H1 (cell line): Measurements from ENCODE around the gene FLT1. TPM values are rescaled to one million over a fixed set of nuclear protein-coding genes. Genes with fewer than 3 reads are reported as not detected.

Source experiments
- CTCF ChIA-PET: fragments of 300-600 bp; sonication (Branson Sonifier 250); formaldehyde crosslinking; loops from one replicate; lab custom pipeline; 2021; ENCODE audit not compliant: partially characterized antibody; lab: Charles Lee
- POLR2A ChIA-PET: fragments of 300-600 bp; sonication (Branson Sonifier 250); formaldehyde crosslinking; loops from one replicate; lab custom pipeline; 2021; ENCODE audit warnings: inconsistent platforms; ENCODE audit not compliant: partially characterized antibody; lab: Charles Lee
- DNase-seq, 2 experiments: peaks; one replicate each; pipeline versions ENCODE4 v3.0.0 to v3.0.0-alpha.2; 2010 to 2022; ENCODE audit warnings: low spot score in 2 of 2, low read depth in 1 of 2, mixed read lengths in 1 of 2
- FAIRE-seq: peaks from 2 replicates; lab custom pipeline; 2011; peaks lifted over from hg19 to GRCh38; lab: Jason Lieb, UNC
- H2AFZ ChIP-seq: 2 replicates; pipeline ENCODE4 v1.8.1; 2012; ENCODE audit warnings: low read length, inconsistent platforms
- H2AK5ac ChIP-seq: 2 replicates; pipeline ENCODE4 v1.6.1; 2013; ENCODE audit warnings: low read depth, low read length
- H2BK120ac ChIP-seq: replicated peaks from 2 replicates; pipeline ENCODE3; 2013; ENCODE audit warnings: low read depth, low read length, inconsistent platforms
- H2BK12ac ChIP-seq: 2 replicates; pipeline ENCODE4 v1.6.1; 2013; ENCODE audit warnings: low read depth, low read length
- H2BK15ac ChIP-seq: 2 replicates; pipeline ENCODE4 v1.6.1; 2013; ENCODE audit warnings: low read length
- H2BK20ac ChIP-seq: 2 replicates; pipeline ENCODE4 v1.6.1; 2013; ENCODE audit warnings: low read length
- H2BK5ac ChIP-seq: 2 replicates; pipeline ENCODE4 v1.6.1; 2013; ENCODE audit warnings: low read depth, low read length
- H3K14ac ChIP-seq: 2 replicates; pipeline ENCODE4 v1.6.1; 2013; ENCODE audit warnings: inconsistent platforms; ENCODE audit not compliant: insufficient read length
- H3K18ac ChIP-seq: 2 replicates; pipeline ENCODE4 v1.6.1; 2013; ENCODE audit warnings: low read length; ENCODE audit errors: extremely low read depth
- H3K23ac ChIP-seq: 2 replicates; pipeline ENCODE4 v1.6.1; 2013; ENCODE audit warnings: inconsistent platforms; ENCODE audit not compliant: insufficient read length
- H3K23me2 ChIP-seq: 2 replicates; pipeline ENCODE4 v1.6.1; 2013; ENCODE audit warnings: low read depth, low read length
- H3K27ac ChIP-seq: 2 replicates; pipeline ENCODE4 v1.6.1; 2011; ENCODE audit warnings: low read depth, low read length, inconsistent platforms
- H3K27me3 ChIP-seq, 4 experiments: replicated peaks in 1 of 4; 1 replicate in 1 of 4; 2 replicates in 3 of 4; pipeline versions ENCODE4 v1.6.1 to v1.8.1; 2011 to 2013; ENCODE audit warnings: low read length in 3 of 4, mild to moderate bottlenecking in 3 of 4, inconsistent platforms in 2 of 4, mixed read lengths in 2 of 4, moderate library complexity in 1 of 4; ENCODE audit not compliant: control insufficient read depth in 3 of 4, insufficient read depth in 3 of 4; ENCODE audit errors: extremely low read depth in 1 of 4
- H3K36me3 ChIP-seq, 4 experiments: 2 replicates each; pipeline versions ENCODE4 v1.6.1 to v1.8.1; 2011 to 2013; ENCODE audit warnings: mild to moderate bottlenecking in 4 of 4, low read length in 3 of 4, moderate library complexity in 2 of 4, control low read depth in 1 of 4, inconsistent platforms in 1 of 4; ENCODE audit not compliant: insufficient read depth in 4 of 4, control insufficient read depth in 2 of 4
- H3K4ac ChIP-seq: replicated peaks from 2 replicates; pipeline ENCODE3; 2013; ENCODE audit warnings: low read length, low read depth, mixed read lengths, inconsistent platforms; ENCODE audit not compliant: insufficient read length
- H3K4me1 ChIP-seq, 4 experiments: replicated peaks in 1 of 4; 1 replicate in 1 of 4; 2 replicates in 3 of 4; pipeline versions ENCODE4 v1.6.1 to v1.8.1; 2011 to 2013; ENCODE audit warnings: low read length in 3 of 4, inconsistent platforms in 2 of 4, mixed read lengths in 1 of 4; ENCODE audit not compliant: insufficient read depth in 4 of 4, control insufficient read depth in 3 of 4
- H3K4me2 ChIP-seq, 2 experiments: 2 replicates each; pipeline versions ENCODE4 v1.6.1 to v1.8.1; 2011 to 2013; ENCODE audit warnings: low read depth in 2 of 2, low read length in 2 of 2, control low read depth in 1 of 2, inconsistent platforms in 1 of 2, mild to moderate bottlenecking in 1 of 2; ENCODE audit not compliant: insufficient read depth in 1 of 2
- H3K4me3 ChIP-seq, 4 experiments: fragments of 200-600, 300-600 bp in 1 of 4; sonication (generic), shearing (Covaris generic), sonication (Bioruptor Twin) in 1 of 4; 2 replicates each; pipeline versions ENCODE4 v1.5.1 to v1.8.1; 2011 to 2016; ENCODE audit warnings: low read length in 4 of 4, low read depth in 3 of 4, control low read depth in 2 of 4, inconsistent platforms in 2 of 4, mild to moderate bottlenecking in 2 of 4, mixed read lengths in 1 of 4, moderate library complexity in 1 of 4; ENCODE audit not compliant: insufficient read depth in 2 of 4; ENCODE audit errors: extremely low read depth in 1 of 4
- H3K56ac ChIP-seq: replicated peaks from 2 replicates; pipeline ENCODE3; 2013; ENCODE audit warnings: low read depth, mild to moderate bottlenecking, mixed read lengths, low read length, inconsistent platforms; ENCODE audit not compliant: insufficient read length
- H3K79me1 ChIP-seq: 2 replicates; pipeline ENCODE4 v1.6.1; 2013; ENCODE audit warnings: low read depth, low read length, control low read depth
- H3K79me2 ChIP-seq, 2 experiments: 2 replicates each; pipeline versions ENCODE4 v1.6.1 to v1.8.1; 2012 to 2013; ENCODE audit warnings: low read length in 2 of 2, mild to moderate bottlenecking in 2 of 2, inconsistent platforms in 1 of 2; ENCODE audit not compliant: insufficient read depth in 2 of 2, control insufficient read depth in 1 of 2
- H3K9ac ChIP-seq, 4 experiments: replicated peaks in 1 of 4; 1 replicate in 1 of 4; 2 replicates in 3 of 4; pipeline versions ENCODE4 v1.6.1 to v1.8.1; 2011 to 2013; ENCODE audit warnings: low read depth in 3 of 4, low read length in 3 of 4, control low read depth in 2 of 4, mild to moderate bottlenecking in 2 of 4, moderate library complexity in 2 of 4, inconsistent platforms in 1 of 4; ENCODE audit errors: extremely low read depth in 1 of 4
- H3K9me3 ChIP-seq, 2 experiments: 2 replicates each; pipeline versions ENCODE4 v1.6.1 to v1.8.1; 2012 to 2013; ENCODE audit warnings: mild to moderate bottlenecking in 2 of 2, moderate library complexity in 2 of 2, control low read depth in 1 of 2, inconsistent platforms in 1 of 2, low read depth in 1 of 2, low read length in 1 of 2, mixed read lengths in 1 of 2; ENCODE audit not compliant: insufficient read depth in 2 of 2
- H4K20me1 ChIP-seq, 2 experiments: replicated peaks in 1 of 2; 2 replicates each; pipeline versions ENCODE3 to v1.8.1; 2011 to 2013; ENCODE audit warnings: inconsistent platforms in 2 of 2, low read length in 2 of 2, mild to moderate bottlenecking in 1 of 2; ENCODE audit not compliant: insufficient read depth in 2 of 2, control insufficient read depth in 1 of 2
- H4K5ac ChIP-seq: 2 replicates; pipeline ENCODE4 v1.6.1; 2013; ENCODE audit warnings: low read length, low read depth, mixed read lengths, inconsistent platforms; ENCODE audit not compliant: insufficient read length
- H4K8ac ChIP-seq: 2 replicates; pipeline ENCODE4 v1.8.0; 2013; ENCODE audit warnings: mild to moderate bottlenecking, moderate library complexity, low read length, inconsistent platforms; ENCODE audit not compliant: insufficient read depth; ENCODE audit errors: extremely low read depth
- H4K91ac ChIP-seq: replicated peaks from 2 replicates; pipeline ENCODE3; 2013; ENCODE audit warnings: low read length, mixed read lengths, inconsistent platforms; ENCODE audit not compliant: insufficient read length
- GTF2F1 ChIP-seq: IDR thresholded peaks from 2 replicates; pipeline ENCODE4 v1.6.1; 2012; ENCODE audit warnings: low read depth, low read length, improper control_type of control experiment, borderline replicate concordance
- KDM1A ChIP-seq: fragments of 200-600, 300-600 bp; sonication (generic); IDR thresholded peaks from 2 replicates; pipeline ENCODE4 v1.7.1; 2016; ENCODE audit warnings: mild to moderate bottlenecking, low read length, borderline replicate concordance
- KDM4A ChIP-seq: IDR thresholded peaks from one replicate; pipeline ENCODE4 v1.7.1; 2012; ENCODE audit warnings: low read depth, mild to moderate bottlenecking, moderate library complexity, low read length, inconsistent platforms; ENCODE audit not compliant: severe bottlenecking
- MAFK ChIP-seq: IDR thresholded peaks from 2 replicates; pipeline ENCODE4 v1.6.1; 2012; ENCODE audit warnings: low read depth, mild to moderate bottlenecking, improper control_type of control experiment, low read length
- NRF1 ChIP-seq: IDR thresholded peaks from 2 replicates; pipeline ENCODE4 v1.6.1; 2011; ENCODE audit warnings: mild to moderate bottlenecking, low read depth, low read length, improper control_type of control experiment
- PHF8 ChIP-seq: fragments of 200-600 bp; sonication (generic); conservative IDR thresholded peaks from 2 replicates; pipeline ENCODE4 v1.7.1; 2012; ENCODE audit warnings: low read depth, mild to moderate bottlenecking, inconsistent platforms, low read length, moderate library complexity
- POU5F1 ChIP-seq: IDR thresholded peaks from 2 replicates; pipeline ENCODE4 v1.6.1; 2011; ENCODE audit warnings: low read depth, mild to moderate bottlenecking, low read length, moderate library complexity
- RAD21 ChIP-seq, 2 experiments: IDR thresholded peaks in 1 of 2; conservative IDR thresholded peaks in 1 of 2; 2 replicates each; pipeline ENCODE4 v1.6.1; 2011; ENCODE audit warnings: low read depth in 2 of 2, low read length in 2 of 2, improper control_type of control experiment in 1 of 2, inconsistent platforms in 1 of 2, mild to moderate bottlenecking in 1 of 2, moderate library complexity in 1 of 2
- RNF2 ChIP-seq: fragments of 200-900, 300-1000 bp; sonication (generic); IDR thresholded peaks from 2 replicates; pipeline ENCODE4 v1.7.1; 2016; ENCODE audit warnings: borderline replicate concordance, low read depth, mild to moderate bottlenecking, antibody characterized with exemption, low read length; ENCODE audit not compliant: poor library complexity, severe bottlenecking; ENCODE audit errors: missing control alignments
- RXRA ChIP-seq: IDR thresholded peaks from 2 replicates; pipeline ENCODE4 v1.6.1; 2011; ENCODE audit warnings: low read depth, mild to moderate bottlenecking, low read length, moderate library complexity; ENCODE audit not compliant: insufficient read depth
- TAF1 ChIP-seq: IDR thresholded peaks from 2 replicates; pipeline ENCODE4 v1.6.1; 2011; ENCODE audit warnings: mild to moderate bottlenecking, low read depth, low read length
- TAF7 ChIP-seq: optimal IDR thresholded peaks from 2 replicates; pipeline ENCODE3; 2011; ENCODE audit warnings: low read depth, mild to moderate bottlenecking, inconsistent platforms, low read length, moderate library complexity, borderline replicate concordance
- YY1 ChIP-seq: IDR thresholded peaks from 2 replicates; pipeline ENCODE4 v1.6.1; 2011; ENCODE audit warnings: low read depth, mild to moderate bottlenecking, low read length
- ZNF274 ChIP-seq: IDR thresholded peaks from 2 replicates; pipeline ENCODE4 v1.7.0; 2012; ENCODE audit warnings: low read length, borderline replicate concordance; ENCODE audit errors: extremely low read depth
- WGBS, 2 experiments: shearing (Covaris generic) in 1 of 2; methylation state at CpG; one replicate each; pipeline versions ENCODE4 v1.1.6 to v1.1.7; 2013 to 2015; ENCODE audit warnings: low lambda C conversion rate in 2 of 2, mixed read lengths in 2 of 2, inconsistent platforms in 1 of 2, low coverage in 1 of 2, missing lambda C conversion rate in 1 of 2; ENCODE audit not compliant: insufficient replicate concordance in 2 of 2, insufficient coverage in 1 of 2, insufficient read length in 1 of 2; ENCODE audit errors: extremely low coverage in 1 of 2, missing lambda C conversion rate in 1 of 2; 5-methylcytosine and 5-hydroxymethylcytosine counted together
- polyA plus RNA-seq, 7 experiments: library from polyadenylated mRNA; depleted of rRNA in 3 of 7; stranded (reverse) in 5 of 7; unstranded in 2 of 7; fragments of >200 nt in 5 of 7; fragments of 200-250 nt in 2 of 7; gene quantifications; 1 replicate in 5 of 7; 2 replicates in 1 of 7; 4 replicates in 1 of 7; pipeline versions ENCODE4 v1.2.1 to v1.2.3, GENCODE V29; 2011 to 2013; ENCODE audit warnings: missing spikeins in 2 of 7, mixed read lengths in 2 of 7
- total RNA-seq: library from RNA; stranded (reverse); fragmentation: NEBNext Ultra II Directional; extraction: Animal tissue kit (Norgen Biotek cat#: 25700); gene quantifications from 2 replicates; pipeline ENCODE4 v1.2.1, GENCODE V29; 2021

The FLT1 gene
- total and polyA plus RNA-seq, 2 of the 8 experiments (the other 6 are each of a cell fraction or from before 2014, with no cell fraction given): 19.7 to 90.2 TPM

GRCh38 chr13:28458051-28458450 lies 36.9 kb downstream of the FLT1 start:
- no peaks in the 10 kb centered on the region for H3K23me2 ChIP-seq
- DNase-seq (no peak), FAIRE-seq (no peak)
- no peak overlapping the region for H2BK5ac ChIP-seq
- H3K4me3 ChIP-seq: no peak overlapping the region
- no peak overlapping the region for H4K91ac ChIP-seq
- peaks cover 0 to 57% (median 31%) of the 10 kb centered on the region in 4 experiments; a peak in 6 of 8 replicates for H3K36me3 ChIP-seq
- H3K18ac ChIP-seq: no peak overlapping the region
- 93% methylated on average over 7 of the region's 7 CpGs; no CpG with 5 or more reads in 1 of the 2 experiments for WGBS, 2 experiments
- H3K23ac ChIP-seq: no peak overlapping the region
- H3K27ac ChIP-seq: no peak overlapping the region
- H3K79me2 ChIP-seq: peaks cover 0 to 26% of the 10 kb centered on the region in 2 experiments; a peak in 2 of 4 replicates
- H2BK20ac ChIP-seq: no peak overlapping the region
- H3K4ac ChIP-seq: no peak overlapping the region
- no peaks in the 10 kb centered on the region for H3K27me3 ChIP-seq
- H4K8ac ChIP-seq: no peak overlapping the region; the same call in 1 of the 2 replicates
- no peak overlapping the region for H2AFZ ChIP-seq
- no peaks in the 10 kb centered on the region for H3K79me1 ChIP-seq
- no peak overlapping the region for H2AK5ac ChIP-seq
- ChIA-PET POLR2A (no interaction called here), CTCF (no interaction called here)
- H3K56ac ChIP-seq: no peak overlapping the region
- no peak overlapping the region for H3K9ac ChIP-seq
- no peak overlapping the region for H2BK120ac ChIP-seq
- H4K20me1 ChIP-seq: no peaks in the 10 kb centered on the region
- H3K14ac ChIP-seq: no peak overlapping the region
- no peak overlapping the region for H3K4me2 ChIP-seq
- H2BK12ac ChIP-seq: no peak overlapping the region
- H4K5ac ChIP-seq: no peak overlapping the region
- H3K9me3 ChIP-seq: no peaks in the 10 kb centered on the region
- no peak overlapping the region for H2BK15ac ChIP-seq
- H3K4me1 ChIP-seq: peaks cover 0 to 20% (median 2%) of the 10 kb centered on the region in 4 experiments; a peak in 5 of 7 replicates
- no peak for TF ChIP-seq TAF7
- no peak for TF ChIP-seq NRF1
- no peak for TF ChIP-seq TAF1
- no peak for TF ChIP-seq GTF2F1
- no peak for TF ChIP-seq YY1
- TF ChIP-seq RNF2: no peak
- TF ChIP-seq POU5F1: no peak
- no peak for TF ChIP-seq MAFK
- TF ChIP-seq RAD21 (IDR thresholded peaks at IDR 0.05 in 1 of 2, conservative IDR thresholded peaks at IDR 0.05 in 1 of 2; ENCODE audit: low read depth in 2 of 2, low read length in 2 of 2): no peak
- no peak for TF ChIP-seq PHF8
- TF ChIP-seq RXRA: no peak
- no peak for TF ChIP-seq KDM1A
- TF ChIP-seq ZNF274: no peak
- TF ChIP-seq KDM4A: no peak
